HG03060 (cell line): ENCODE data around the gene RET.

Experiments
- ATAC-seq: cut with Tn5 transposase; IDR thresholded peaks from one replicate; pipeline ENCODE4 v1.9.1; 2021; ENCODE audit warnings: low read depth, moderate number of reproducible peaks; ENCODE audit not compliant: unreplicated experiment

RET gene

GRCh38 chr10:43076876-43077420 lies at the start of gene RET:
TSS of gene RET (plus strand) at chr10:43077069. CDS start at chr10:43077259, 190 bp downstream.
- no peak for ATAC-seq

- ATAC-seq: no peak
Measured at GRCh38 chr10:43027331-43027955, 49.4 kb upstream of the RET start.

- no peak for ATAC-seq
Measured at GRCh38 chr10:43028143-43028542, 48.7 kb upstream of the RET start.

- ATAC-seq: no peak
Measured at GRCh38 chr10:43029043-43029442, 47.8 kb upstream of the RET start.

GRCh38 chr10:43032613-43033012 lies 44.3 kb upstream of the RET start:
- no peak for ATAC-seq

GRCh38 chr10:43035800-43036199 lies 41.1 kb upstream of the RET start:
- no peak for ATAC-seq

GRCh38 chr10:43036481-43037428 lies 40.1 kb upstream of the RET start:
- no peak for ATAC-seq

- ATAC-seq: no peak
Measured at GRCh38 chr10:43037440-43037839, 39.4 kb upstream of the RET start.

- no peak for ATAC-seq
Measured at GRCh38 chr10:43037942-43038782, 38.7 kb upstream of the RET start.

GRCh38 chr10:43038783-43039623 lies 37.9 kb upstream of the RET start:
- ATAC-seq: no peak

GRCh38 chr10:43039624-43040481 lies 37.0 kb upstream of the RET start:
- no peak for ATAC-seq

GRCh38 chr10:43040482-43041256 lies 36.2 kb upstream of the RET start:
- ATAC-seq: no peak

GRCh38 chr10:43041422-43042342 lies 35.2 kb upstream of the RET start:
- ATAC-seq: no peak

- no peak for ATAC-seq
Measured at GRCh38 chr10:43042503-43043341, 34.1 kb upstream of the RET start.

- ATAC-seq: no peak
Measured at GRCh38 chr10:43043342-43043772, 33.5 kb upstream of the RET start.

- no peak for ATAC-seq
Measured at GRCh38 chr10:43043773-43044447, 33.0 kb upstream of the RET start.
